ENCODE measurements around the gene KCNQ1. TPM values are rescaled to one million over a fixed set of nuclear protein-coding genes. Genes with fewer than 3 reads are reported as not detected.

KCNQ1 gene
- total RNA-seq, 2 donors from 2014 or later = 38.9 to 46.1 TPM

- peaks cover 0 to 14% of the 10 kb centered on the region in 2 donors for H3K36me3 ChIP-seq (replicated peaks in 1 of 2; ENCODE audit: insufficient read depth in 1 of 2, low read depth in 2 of 2)
- TF ChIP-seq POLR2A (IDR thresholded peaks at IDR 0.05) = no peak
- TF ChIP-seq, protein P1, sequence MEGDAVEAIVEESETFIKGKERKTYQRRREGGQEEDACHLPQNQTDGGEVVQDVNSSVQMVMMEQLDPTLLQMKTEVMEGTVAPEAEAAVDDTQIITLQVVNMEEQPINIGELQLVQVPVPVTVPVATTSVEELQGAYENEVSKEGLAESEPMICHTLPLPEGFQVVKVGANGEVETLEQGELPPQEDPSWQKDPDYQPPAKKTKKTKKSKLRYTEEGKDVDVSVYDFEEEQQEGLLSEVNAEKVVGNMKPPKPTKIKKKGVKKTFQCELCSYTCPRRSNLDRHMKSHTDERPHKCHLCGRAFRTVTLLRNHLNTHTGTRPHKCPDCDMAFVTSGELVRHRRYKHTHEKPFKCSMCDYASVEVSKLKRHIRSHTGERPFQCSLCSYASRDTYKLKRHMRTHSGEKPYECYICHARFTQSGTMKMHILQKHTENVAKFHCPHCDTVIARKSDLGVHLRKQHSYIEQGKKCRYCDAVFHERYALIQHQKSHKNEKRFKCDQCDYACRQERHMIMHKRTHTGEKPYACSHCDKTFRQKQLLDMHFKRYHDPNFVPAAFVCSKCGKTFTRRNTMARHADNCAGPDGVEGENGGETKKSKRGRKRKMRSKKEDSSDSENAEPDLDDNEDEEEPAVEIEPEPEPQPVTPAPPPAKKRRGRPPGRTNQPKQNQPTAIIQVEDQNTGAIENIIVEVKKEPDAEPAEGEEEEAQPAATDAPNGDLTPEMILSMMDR (IDR thresholded peaks at IDR 0.05) = no peak
- no peaks in the 10 kb centered on the region for H3K9me3 ChIP-seq
- intact Hi-C loops (cut with DNase I) = no loop called here
- peaks cover 29% of the 10 kb centered on the region for H3K4me1 ChIP-seq
- ATAC-seq = no peak
- H3K4me3 ChIP-seq = peak overlapping the region; percentile 89 to 92
- 0 to 1% methylated on average over 5 to 55 of the region's 55 CpGs for WGBS, 2 donors
- no peak for DNase-seq
- H3K27ac ChIP-seq = peak overlapping the region; percentile 60 to 88 (median 85)
- no peaks in the 10 kb centered on the region for H3K27me3 ChIP-seq
These were observed 43.9 kb upstream of the KCNQ1 start for GRCh38 chr11:2400762-2401435.

GRCh38 chr11:2401436-2401984, 43.3 kb upstream of the KCNQ1 start:
- no peak for TF ChIP-seq POLR2A (IDR thresholded peaks at IDR 0.05)
- TF ChIP-seq, protein P1 (IDR thresholded peaks at IDR 0.05) = no peak
- peak overlapping the region; percentile 89 to 92 for H3K4me3 ChIP-seq
- no peaks in the 10 kb centered on the region for H3K27me3 ChIP-seq
- no peaks in the 10 kb centered on the region for H3K9me3 ChIP-seq
- ATAC-seq (no peak), DNase-seq (no peak)
- H3K27ac ChIP-seq = peak overlapping the region in 2 of 4 donors; percentile 60 to 83
- WGBS, 2 donors = 18 to 26% methylated on average over 7 to 12 of the region's 12 CpGs
- intact Hi-C loops (cut with DNase I) = no loop called here
- peaks cover 0 to 14% of the 10 kb centered on the region in 2 donors for H3K36me3 ChIP-seq (replicated peaks in 1 of 2; ENCODE audit: insufficient read depth in 1 of 2, low read depth in 2 of 2)
- H3K4me1 ChIP-seq = peaks cover 29% of the 10 kb centered on the region

DNA sequence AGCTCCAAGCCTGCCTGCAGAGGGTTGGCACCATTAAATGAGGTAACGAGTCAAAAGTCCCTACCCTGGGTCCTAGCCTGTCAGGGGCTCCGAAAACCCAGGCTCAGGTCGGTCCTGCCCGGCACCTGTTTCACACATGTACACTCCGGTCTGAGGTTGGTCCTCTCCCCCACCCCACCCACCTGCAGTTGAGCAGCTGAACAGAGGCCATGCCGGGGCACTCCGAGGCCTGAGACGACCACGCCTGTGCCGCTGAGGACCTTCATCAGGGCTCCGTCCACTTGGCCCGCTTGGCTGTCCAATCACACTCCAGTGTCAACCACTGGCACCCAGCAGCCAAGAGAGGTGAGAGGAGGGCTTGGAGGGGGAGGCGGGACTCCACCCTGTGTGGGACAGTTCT, 42.7 kb upstream of the KCNQ1 start:
- no peak for ATAC-seq
- TF ChIP-seq, protein P1 (IDR thresholded peaks at IDR 0.05) = no peak
- no peak for TF ChIP-seq POLR2A (IDR thresholded peaks at IDR 0.05)
- H3K4me1 ChIP-seq = peaks cover 29% of the 10 kb centered on the region
- no peak overlapping the region for H3K27ac ChIP-seq
- H3K36me3 ChIP-seq (replicated peaks in 1 of 2; ENCODE audit: insufficient read depth in 1 of 2, low read depth in 2 of 2) = peaks cover 0 to 12% of the 10 kb centered on the region in 2 donors
- WGBS, 2 donors = 79 to 86% methylated on average over 12 to 13 of the region's 13 CpGs
- no peak for DNase-seq
- H3K4me3 ChIP-seq = no peak overlapping the region
- no peaks in the 10 kb centered on the region for H3K9me3 ChIP-seq
- intact Hi-C loops (cut with DNase I) = no loop called here
- H3K27me3 ChIP-seq = no peaks in the 10 kb centered on the region

DNA sequence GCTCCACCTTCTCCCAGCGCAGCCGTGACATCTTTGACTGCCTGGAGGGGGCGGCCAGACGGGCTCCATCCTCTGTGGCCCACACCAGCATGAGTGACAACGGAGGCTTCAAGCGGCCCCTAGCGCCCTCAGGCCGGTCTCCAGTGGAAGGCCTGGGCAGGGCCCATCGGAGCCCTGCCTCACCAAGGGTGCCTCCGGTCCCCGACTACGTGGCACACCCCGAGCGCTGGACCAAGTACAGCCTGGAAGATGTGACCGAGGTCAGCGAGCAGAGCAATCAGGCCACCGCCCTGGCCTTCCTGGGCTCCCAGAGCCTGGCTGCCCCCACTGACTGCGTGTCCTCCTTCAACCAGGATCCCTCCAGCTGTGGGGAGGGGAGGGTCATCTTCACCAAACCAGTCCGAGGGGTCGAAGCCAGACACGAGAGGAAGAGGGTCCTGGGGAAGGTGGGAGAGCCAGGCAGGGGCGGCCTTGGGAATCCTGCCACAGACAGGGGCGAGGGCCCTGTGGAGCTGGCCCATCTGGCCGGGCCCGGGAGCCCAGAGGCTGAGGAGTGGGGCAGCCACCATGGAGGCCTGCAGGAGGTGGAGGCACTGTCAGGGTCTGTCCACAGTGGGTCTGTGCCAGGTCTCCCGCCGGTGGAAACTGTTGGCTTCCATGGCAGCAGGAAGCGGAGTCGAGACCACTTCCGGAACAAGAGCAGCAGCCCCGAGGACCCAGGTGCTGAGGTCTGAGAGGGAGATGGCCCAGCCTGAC, 41.7 kb upstream of the KCNQ1 start:
- no peaks in the 10 kb centered on the region for H3K9me3 ChIP-seq
- intact Hi-C loops (cut with DNase I) = no loop called here
- H3K4me3 ChIP-seq = no peak overlapping the region
- ATAC-seq (no peak), DNase-seq (no peak)
- peaks cover 0 to 10% of the 10 kb centered on the region in 2 donors for H3K36me3 ChIP-seq (replicated peaks in 1 of 2; ENCODE audit: insufficient read depth in 1 of 2, low read depth in 2 of 2)
- TF ChIP-seq, protein P1 (IDR thresholded peaks at IDR 0.05) = no peak
- TF ChIP-seq POLR2A (IDR thresholded peaks at IDR 0.05) = no peak
- WGBS, 2 donors = 85 to 90% methylated on average over 4 to 31 of the region's 31 CpGs
- H3K27ac ChIP-seq = no peak overlapping the region
- H3K27me3 ChIP-seq = no peaks in the 10 kb centered on the region
- H3K4me1 ChIP-seq = peaks cover 29% of the 10 kb centered on the region

Data from body of pancreas (tissue), 4 donors.